IPS-11a (cell line): Measurements from ENCODE around the gene POU3F3.

Experiments used
- H3K4me3 ChIP-seq: one replicate; pipeline ENCODE4 v1.5.1; 2013; ENCODE audit warnings: low read depth, low read length, control low read depth

The POU3F3 gene

DNA sequence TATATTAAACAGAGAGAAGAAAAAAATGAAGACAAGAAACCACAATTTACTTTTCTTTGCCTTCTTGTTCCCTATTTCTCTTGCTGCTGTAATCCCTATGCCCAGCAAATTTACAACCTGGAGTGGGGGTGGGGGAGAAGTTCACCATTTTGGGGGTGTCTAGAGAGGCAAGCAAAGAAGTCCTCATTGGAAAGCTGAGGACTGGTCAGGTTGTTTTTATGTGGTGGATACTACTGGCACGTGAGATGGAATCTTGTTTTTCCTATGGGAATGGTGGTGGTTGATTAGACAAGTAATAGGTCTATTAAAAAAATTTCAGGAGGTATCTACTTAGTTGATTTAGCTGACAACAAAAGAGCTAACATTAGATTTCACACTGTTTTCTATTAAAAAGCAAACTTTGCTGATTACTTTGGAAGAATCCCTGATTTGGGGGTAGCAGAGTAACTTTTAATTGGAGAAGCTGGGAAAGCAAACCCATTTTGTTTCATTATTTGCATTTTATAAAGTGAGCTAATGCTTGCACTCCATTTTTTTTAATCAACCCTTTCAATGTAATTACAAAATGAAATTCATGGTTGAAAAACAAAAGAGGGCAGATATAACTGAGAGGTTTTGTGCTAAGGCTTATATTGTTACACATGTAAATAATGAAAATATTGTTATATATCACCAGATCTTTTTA, 6.0 kb downstream of the POU3F3 start:
- no peak overlapping the region for H3K4me3 ChIP-seq

DNA sequence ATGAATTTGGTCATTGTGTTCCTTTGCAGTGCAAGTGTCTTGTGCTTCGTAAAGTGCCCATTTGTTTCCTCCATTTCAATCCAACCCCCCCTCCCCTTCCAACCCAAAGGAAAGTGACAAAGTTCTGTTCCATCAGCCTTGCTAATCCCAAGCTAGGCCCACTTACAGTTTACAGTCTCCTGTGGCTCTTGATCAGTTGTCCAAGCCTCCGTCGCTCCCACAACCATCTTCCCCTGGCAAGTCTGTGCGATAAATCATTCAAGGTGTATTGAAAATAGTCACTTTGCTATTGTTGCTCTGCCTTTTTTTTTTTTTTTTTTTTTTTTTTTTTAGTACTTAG, 6.5 kb downstream of the POU3F3 start:
- H3K4me3 ChIP-seq, result no peak overlapping the region

DNA sequence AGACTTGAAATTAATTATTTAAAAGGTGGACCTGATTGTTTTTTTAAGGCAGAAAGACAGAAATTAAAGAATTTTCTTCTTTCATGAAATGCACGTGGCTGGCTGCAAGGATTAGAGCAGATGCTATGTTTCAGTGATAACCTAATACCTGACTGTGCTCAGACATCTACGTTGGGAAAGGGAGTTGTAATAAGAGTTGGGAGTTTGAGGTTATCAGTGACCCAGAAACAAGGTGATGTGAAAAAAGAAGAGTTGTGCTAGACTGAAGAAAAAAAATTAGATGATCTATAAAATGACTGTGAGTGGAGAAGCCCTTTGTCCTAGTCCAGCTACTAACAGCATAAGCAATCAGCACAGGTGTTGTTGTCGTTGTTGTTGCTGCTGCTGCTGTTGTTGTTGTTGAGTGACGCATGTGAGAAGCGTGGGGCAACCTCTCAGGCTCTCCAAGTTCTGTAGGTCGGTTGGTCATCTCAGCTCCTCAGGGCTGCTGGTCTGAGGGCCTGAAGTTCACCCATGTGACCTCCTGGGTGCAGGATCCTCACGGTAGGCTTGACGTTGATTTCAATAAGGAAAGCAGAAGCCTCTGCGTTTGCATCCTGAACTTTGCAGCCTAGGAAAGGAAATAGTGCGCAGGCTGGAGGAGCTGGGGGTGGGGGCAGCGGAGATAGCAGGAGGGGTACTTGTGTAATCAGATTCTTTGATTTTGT, 7.6 kb downstream of the POU3F3 start:
- H3K4me3 ChIP-seq, result peak overlapping the region; percentile 48

DNA sequence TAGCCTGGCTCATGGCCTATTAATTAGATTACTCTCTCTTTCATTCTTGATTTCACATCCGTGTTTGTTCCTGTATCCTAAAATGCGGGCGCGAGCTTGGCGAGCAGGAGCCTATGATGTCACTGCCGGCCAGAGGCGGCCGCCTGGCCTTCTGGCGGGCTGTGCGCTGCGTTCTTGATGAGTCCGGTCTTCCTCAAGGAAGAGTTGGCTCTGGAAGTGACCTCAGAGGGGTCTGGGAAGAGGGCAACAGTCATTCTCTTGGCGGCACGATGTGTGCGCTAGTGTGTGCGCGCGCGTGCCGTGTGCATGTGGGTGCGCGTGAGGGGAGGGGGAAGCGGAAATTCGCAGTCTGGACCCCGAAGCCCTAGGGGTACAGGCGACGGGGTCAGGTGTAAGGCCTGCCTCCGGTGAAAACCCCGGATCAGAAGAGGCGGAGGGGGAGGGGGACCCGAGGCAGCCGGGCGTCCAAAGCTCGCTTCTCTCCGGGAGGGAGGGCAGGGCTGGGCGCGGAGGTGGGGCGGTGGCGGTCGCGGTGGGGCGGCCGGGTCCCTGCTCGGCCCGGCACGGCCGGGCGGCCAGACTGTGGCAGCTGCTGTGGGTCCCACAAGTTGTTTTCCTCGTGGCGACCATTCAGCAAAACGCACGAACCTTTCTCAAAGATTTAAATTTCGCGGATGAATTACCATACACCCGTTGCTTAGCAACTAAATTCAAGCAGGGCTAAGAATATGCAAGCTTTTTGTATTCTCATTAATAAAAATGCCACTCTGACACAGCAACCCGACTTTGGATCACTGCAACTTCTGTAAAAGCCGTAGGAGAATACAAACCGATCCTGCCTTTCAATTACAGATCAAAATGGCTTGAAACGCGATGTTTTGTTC, 8.4 kb downstream of the POU3F3 start:
- H3K4me3 ChIP-seq, result peak overlapping the region; percentile 48

DNA sequence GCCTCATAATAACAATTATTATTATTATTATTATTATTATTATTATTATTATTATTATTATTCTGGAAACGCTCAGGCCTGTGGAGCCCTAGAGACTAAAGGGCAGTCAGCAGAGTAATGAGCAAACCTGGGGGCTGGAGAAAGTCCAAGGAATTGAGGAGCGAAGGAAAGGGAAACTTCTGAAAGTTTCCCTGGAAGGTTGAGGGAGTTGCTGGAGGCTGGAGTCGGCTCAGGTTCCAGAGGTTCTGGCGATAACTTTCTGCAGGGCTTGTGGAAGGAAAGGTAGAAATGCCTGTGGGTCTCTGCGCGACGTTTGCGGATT, 9.2 kb downstream of the POU3F3 start:
- no peak overlapping the region for H3K4me3 ChIP-seq

DNA sequence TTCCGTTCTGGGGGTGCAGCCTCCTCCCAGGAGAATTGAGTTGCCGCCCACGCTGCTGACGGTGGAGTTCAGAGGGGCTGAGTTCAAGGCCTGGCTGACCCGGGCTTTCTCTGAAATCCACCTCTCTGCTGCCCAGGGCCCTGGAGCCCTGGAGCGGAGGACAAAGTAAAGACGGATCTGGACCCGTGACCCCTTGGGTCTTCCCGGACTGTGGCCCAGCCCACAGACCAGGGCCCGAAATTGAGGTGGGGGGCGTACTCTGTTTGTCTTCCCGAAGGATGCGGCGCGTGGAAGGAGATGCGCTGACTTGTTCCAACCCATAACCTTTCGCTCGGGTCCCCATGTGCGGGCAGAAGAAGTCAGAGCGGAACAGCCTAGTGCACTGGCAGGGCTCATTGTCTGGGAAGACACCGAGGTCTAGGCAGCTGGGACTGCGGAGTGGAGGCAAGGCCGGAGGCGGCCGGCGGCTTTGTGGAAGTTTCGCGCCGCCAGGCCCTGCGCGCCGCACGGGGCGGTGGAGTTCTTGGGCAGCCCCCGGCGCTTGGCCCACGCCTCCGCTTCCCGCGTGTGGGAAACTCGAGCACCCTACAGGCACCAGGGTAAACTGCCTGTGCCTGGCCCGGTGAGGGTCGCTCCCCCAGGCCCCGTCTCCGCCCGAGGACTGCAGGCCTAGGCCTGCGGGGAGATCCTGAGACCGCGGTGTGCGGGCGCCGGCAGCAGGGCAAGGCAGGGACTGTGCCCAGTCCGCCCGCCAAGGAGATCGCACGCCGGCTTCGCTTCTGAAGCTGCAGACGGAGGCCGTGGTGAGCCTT, 9.8 kb downstream of the POU3F3 start:
- no peak overlapping the region for H3K4me3 ChIP-seq

DNA sequence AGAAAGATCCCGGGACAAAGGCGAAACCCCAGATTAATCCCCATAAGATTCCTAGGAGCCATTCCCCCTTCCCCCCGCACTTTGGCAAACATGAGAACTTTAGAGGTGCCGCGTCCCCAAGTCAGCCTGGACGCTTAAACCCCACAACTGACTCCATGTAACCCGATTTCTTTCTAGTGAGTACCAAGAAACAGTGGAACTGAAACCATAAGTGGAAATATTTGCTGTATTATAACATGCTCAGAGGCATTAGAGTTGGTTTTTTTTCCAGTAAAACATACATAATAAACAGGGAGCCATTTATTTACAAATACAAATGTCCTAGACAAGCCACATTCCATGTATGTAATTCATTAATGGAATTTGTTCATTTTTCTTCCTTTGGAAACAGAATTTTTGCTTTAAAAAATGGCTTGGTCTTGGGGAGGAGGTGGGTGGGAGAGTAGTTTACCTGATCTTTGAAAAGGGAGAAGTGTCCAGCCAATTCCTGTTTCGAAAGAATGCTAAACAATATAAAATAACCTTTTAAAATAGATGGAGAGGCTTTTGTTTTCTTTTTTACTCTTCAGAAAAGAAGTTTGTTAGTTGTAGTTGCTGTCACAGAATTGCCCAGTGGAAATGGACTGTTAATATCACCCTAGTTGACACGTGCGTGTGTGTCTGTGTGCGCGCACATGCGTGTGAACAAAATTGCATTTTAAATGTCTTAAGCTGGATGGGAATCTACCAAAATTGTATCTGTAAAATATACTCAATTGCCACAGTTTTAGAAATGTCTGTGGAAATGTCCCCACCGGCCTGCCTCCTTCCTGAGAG, 10.6 kb downstream of the POU3F3 start:
- H3K4me3 ChIP-seq, result no peak overlapping the region

DNA sequence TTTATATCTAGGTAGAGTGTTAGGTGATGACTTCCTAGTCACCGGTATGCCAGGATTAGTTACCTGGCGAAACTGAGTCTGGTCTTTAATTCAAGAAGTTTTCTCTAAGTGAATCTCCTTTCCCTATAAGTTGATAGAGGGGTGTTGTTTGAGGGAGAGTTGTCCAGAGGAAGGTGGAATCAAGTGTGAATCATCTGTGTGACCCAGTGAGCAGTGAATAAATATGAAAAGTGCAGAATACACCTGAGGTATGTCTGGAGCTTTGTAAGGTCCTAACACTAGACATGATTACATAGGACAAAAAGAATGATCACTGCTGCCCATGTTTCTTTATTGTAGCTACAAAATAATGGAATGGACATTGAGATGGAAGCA, 11.2 kb downstream of the POU3F3 start:
- H3K4me3 ChIP-seq, result no peak overlapping the region

DNA sequence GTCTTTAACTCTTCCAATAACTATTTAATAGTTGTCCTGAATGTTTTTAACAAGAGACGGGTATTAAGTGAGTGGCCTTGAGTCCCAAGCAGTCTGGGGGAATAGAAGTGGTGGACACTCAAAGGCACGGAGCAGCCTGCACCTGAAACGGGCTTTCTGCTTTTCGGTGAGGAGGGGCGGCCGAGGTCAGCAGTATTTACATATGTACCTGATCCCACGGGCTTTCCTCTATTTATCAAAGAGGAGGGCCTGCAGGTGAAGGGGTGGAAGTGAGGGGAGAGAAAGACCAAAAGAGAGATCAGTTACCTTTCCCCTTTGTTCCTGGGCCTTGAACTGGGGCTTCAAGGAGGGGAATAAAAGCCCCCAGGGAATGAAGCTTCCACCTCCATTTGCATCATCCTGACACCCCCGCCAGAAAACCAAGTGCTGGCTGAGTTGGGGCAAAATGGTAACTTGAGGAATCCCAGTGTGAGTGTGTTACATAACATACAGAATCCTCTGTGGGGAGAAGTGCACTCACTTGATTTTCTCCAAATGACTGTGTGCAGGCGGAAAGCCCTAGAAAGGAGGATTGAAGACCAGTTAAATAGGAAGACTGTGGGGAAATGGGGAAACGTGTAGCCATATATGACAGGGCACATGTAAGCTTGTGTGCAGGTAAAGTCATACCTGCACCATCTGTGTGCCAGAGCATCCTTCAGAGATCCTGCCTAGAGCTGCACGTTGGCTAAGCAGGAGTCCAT, 12.4 kb downstream of the POU3F3 start:
- no peak overlapping the region for H3K4me3 ChIP-seq

DNA sequence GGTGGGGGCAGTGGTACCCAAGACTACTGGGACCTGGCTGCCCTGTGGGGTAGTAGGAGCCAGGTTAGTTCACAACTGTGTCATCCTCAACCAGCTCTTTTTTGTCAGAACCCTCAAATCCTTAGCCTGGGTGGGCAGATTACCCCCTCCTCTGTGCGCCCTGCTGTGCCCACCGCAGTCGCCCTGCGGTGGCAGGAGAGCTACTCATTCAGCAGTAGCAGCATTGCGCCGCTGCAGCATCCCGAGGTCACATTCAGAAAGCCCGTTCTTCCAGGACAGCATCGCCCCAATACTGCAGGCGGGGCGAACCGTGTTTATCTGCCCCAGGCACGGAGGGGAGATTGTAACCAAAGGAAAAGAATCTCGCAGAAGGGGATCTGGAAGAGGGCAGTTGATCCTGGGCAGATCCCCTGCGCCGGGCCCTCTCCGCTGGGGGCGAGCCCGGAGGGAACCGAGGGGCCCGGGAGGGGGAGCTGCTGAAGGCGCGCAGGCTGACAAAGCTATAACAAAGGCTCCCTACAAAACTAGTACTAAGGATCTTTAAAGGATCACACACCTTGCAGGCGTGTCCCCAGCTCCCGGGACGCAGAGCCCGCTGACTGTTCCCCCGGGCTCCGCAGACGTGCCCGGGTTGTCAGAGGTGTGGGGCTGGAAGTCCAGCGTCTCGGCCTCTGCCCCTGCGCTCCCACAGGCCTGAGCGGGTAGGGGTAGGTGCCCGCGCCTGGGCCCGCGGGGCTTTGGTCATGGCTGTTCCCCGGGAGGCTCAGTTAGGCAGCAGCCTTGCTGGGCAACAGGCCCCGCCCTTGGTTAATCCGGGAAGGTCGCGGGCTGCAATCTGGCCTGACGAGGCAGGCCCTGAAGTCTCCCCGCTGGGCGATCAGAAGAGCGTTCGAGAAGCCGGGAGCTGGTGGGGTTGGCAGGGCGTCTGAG, 13.2 kb downstream of the POU3F3 start:
- peak overlapping the region; percentile 13 for H3K4me3 ChIP-seq

DNA sequence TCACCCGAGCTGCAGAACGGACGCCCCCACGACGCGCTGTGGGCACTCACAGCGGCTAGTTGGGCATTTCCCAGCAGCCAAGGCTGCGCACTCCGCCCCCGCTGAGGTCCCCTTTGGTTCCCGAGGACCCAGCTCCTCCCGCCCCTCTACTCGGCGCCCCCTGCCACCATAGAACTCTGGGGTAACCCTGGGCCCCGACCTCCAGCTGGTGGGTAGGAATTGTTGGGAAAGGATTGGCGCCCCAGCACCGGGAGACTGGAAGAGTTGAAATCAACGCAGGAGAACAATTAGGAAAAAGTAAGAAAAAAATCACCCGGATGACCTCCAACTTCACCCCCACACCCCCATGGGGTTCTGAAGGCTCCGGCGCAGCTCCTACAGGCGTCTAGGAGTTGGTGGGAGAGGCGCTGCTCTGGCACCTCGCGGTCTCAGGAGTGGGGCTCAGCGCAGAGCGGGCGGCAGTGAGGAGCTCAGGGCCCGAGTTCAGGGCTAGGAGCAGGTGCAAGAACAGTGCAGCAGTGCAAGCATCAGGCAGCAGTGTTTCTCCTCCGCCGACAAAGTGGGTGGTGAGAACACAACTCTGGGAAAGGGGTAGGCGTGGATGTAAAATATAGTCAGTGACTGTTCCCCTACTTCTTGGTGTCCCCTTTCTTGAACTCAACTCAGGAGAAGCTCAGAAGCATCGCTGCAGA, 14.0 kb downstream of the POU3F3 start:
- peak overlapping the region; percentile 13 for H3K4me3 ChIP-seq

DNA sequence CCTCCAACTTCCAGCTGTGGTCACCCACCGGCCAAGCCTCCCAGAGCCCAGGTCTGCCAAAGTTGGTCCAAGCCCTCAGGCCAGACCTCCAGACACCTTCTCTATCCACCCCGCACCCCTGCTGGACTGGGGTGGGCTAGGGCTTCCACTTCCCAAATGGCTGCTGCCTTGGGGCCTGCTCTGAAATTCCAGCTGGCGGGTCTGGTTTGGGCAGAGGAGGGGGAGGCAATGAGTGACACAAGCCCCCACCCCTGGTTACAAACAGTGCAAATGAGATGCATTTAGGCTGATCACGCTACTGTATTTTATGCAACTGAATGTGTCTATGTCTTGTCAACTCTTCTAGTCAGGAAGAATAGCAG, 14.6 kb downstream of the POU3F3 start:
- no peak overlapping the region for H3K4me3 ChIP-seq

DNA sequence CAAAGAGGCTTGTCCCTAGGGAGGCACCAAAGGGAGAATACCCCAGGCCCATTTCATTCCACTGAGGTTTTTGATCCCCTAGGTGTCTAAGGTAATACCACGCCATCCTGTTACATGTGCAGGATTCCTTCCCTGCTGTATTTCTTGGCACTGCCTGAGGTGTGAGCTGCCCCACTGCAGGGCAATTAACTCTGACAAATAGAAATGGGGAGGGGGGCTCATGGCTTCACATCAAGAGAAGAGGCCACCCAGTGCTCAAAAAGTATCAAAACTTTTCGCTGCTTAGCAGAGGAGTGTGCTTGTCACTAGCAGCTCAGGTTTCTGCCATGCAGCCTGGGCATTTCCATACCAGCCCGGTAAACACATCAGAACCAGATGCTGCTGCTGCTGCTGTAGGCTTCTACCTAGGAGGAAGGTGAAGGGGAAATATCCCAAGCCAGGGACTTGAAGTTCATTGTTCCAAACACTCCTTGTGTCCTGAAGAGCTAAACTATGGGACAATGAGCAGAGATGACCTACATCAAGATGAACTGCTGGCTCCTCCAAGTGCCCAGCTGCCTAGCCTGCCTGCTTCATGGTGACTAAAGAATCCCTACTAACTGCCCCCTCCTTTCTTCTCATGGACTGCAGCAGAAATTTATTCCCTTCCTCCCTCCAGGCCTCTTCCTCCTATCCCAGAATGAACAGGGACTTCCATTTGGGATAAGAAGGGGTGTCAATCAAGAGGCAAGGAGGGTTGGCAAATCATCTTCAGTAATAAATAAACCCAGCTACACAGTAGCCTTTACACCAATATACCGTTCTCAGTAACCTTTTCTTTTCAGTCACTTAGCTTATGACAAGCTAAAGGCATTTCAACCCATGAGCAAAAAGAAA, 16.4 kb downstream of the POU3F3 start:
- no peak overlapping the region for H3K4me3 ChIP-seq

DNA sequence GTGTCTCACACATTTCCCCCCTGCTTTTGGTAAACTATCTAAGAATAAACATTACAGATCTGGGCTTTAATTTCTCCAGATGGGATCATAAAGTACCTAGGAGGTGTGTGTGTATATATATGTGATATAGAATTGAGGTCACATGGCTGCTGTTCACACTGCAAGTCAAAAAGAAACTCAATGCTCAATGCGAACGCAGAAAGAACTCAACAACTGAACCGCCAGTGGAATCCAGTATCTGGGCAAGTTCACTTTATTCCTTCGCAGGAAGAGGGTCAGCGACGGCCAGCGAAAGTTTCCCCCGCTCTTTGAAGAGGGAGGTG, 17.7 kb downstream of the POU3F3 start:
- H3K4me3 ChIP-seq, result peak overlapping the region; percentile 21

DNA sequence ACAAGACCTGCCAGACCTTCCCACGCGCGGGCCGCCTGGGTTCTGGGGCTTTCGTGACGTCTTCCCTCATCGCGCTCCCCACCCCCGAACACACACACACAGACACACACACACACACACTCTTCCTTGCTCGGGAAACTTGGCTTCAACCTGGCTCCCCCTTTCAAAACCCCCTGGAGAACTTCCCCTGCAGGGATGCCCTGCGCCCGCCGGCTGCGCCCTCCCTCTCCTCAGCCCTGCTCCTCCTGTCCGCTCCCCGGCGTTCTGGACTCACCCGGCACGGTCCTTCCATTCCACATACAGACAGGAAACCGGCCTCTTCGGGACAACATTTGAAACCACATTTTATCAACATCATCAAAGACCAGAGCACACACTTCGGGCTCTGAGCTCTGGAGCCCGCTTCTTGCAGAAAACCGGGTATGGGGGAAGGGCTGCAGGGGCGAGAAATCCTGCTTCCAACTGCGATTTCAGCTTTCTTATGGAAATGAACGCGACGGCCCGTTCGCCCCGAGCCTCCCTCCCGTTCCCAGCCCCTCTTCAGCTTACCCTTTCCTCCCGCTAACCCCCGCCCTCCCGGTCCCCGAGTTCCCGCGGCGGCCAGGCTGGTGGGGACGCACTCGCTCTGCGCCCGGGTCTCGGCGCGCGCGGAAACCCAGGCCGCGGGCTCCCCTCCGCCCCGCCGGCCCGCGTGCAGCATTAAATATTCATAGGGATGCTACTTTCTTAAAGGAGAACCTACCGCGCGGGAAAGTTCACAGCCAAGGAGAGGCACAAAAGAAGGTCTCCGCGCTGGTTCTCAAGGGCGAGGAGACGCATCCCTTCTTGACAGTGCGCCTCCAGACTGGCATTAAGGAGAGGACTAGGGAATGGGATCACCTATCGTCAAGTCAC, 18.3 kb downstream of the POU3F3 start:
- H3K4me3 ChIP-seq, result peak overlapping the region; percentile 57
